Measurements from ENCODE around the gene ALDH1A2.

- TF ChIP-seq REST (IDR thresholded peaks at IDR 0.05; ENCODE audit: insufficient read depth in 1 of 2, low read depth in 2 of 2, low read length in 2 of 2) (no peak), POLR2AphosphoS5 (IDR thresholded peaks at IDR 0.05; ENCODE audit: low read depth, low read length) (no peak), SIN3A (IDR thresholded peaks at IDR 0.05; ENCODE audit: borderline replicate concordance, insufficient read depth, low read length) (no peak), TAF1 (IDR thresholded peaks at IDR 0.05; ENCODE audit: borderline replicate concordance, insufficient read depth, low read length) (no peak)
Measured at GRCh38 chr15:57957113-57957512, 108.4 kb downstream of the ALDH1A2 start.

Measured in PFSK-1 (cell line).